Stimulated activated CD8-positive, alpha-beta memory T cell treated with anti-CD3 and anti-CD28 coated beads, Interleukin-2, amount 100 ng/mL, for 48 hours (primary cell): ENCODE data around the gene DNAJB9.

Experiments
- DNase-seq, 2 donors: peaks; one replicate each; pipeline ENCODE4 v3.0.0-alpha.2; 2020; ENCODE audit warnings: low read depth in 2 of 2

DNAJB9 gene

DNA sequence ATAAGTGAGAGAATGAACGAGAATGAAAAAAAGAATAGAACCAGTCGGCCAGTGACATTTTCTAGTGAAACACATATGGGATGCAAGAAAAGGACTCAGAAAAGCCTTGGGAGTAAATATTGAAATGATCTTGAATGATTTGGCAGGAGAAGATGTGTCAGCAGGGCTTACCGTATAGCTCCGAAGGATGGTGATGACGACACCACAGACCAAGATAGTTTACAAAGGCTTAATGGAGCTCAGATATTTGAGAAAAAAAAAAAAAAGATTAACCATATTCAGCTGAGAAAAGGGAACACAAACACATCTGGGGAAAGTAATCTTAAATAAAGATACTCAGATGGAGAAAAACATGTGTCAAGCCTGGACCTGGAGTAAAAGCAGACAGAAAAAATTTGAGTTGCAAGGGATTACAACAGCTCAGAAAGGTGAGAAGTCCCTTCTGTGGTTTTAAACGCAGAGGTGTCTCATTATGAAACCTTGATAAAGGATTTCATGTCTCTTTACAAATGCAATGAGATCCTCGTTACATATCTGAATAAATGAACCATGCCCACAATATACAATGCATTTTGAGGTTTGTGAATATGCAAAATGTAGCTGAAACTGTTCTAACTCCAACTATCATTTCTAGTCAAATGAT is 36.0 kb downstream of the DNAJB9 start:
- DNase-seq: no peak

DNA sequence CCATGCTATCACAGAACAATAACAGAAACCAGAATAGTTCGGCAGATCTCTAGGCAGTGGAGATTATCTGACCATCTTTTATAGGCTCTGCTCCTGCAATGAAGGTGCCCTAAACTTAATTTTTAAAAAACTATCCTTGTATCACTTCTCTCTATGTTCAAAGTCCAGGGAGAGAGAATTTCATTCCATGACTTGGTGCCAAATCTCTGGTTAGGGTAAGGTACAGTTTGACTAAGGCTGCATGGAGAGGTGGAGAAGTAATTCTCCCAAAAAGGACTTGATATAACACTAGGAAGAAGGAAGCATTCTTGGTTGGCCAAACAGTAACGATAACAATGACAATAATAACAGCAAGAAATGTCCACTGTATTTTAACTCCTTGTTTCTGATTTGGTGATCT is 40.0 kb downstream of the DNAJB9 start:
- no peak for DNase-seq

DNA sequence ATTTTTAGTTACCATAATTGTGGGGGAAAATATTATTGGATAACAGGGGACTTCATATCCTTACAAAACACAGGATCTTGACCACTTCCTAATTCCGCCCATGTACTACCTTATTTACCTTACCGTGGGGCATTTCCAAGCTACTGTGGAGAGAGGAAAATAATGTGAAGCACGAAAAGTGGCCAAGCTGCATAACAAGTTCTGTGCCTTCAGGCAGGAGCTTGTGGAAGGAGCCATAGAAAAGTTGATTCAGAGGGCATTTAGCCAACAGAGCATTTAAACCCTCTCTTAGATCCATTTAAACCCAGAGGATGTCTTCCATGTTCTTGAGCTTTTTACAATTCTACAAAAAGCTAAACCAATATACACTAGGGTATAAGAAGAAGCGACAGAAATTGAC is 41.6 kb downstream of the DNAJB9 start:
- DNase-seq: no peak

GRCh38 chr7:108613147-108613948 is 43.7 kb downstream of the DNAJB9 start:
- DNase-seq: no peak

DNA sequence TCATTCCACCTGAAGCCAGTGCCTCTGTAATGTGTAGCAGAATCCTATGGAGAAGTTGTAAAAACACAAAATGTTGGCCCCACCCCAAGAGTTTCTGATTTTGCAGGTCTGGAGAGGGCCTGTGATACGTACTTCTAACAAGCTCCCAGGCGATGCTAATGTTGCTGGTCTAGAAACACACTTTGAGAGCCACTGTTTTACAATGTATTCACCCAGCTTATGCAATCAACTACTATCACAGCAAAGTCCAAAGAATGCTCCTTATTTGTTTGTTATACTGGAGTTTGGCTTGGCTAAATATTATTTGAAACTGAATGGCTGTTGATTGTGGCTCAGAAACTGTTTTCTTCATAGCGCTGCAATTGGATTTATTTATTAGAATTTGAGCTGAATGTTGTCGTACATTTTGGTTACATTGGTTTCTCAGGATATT is 44.3 kb downstream of the DNAJB9 start:
- no peak for DNase-seq

DNA sequence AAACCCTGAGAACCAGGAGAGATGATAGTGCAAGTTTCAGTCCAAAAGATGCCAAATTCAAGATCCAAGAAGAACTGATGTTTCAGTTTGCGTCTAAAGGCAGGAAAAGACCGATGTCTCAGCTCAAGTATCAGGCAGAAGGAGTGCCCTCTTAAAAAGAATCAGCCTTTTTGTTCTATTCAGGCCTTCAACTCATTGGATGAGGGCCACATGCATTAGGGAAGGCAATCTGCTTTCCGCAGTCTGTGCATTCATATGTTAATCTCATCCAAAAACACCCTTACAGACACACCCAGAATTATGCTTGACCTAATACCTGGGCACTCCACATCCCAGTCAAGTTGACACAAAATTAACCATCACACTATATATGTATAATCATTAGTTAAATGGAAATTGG is 45.2 kb downstream of the DNAJB9 start:
- DNase-seq: no peak

- no peak for DNase-seq
Observed at GRCh38 chr7:108618056-108618455, 48.4 kb downstream of the DNAJB9 start.

- no peak for DNase-seq
Observed at GRCh38 chr7:108623220-108623619, 53.5 kb downstream of the DNAJB9 start.
